HEK293 (cell line): Measurements from ENCODE around the gene ITPR2.
"Not testable (repeated sequence)": the region's sequence is repeated elsewhere in the genome, so short reads cannot be mapped to it uniquely, and the experiment has no call there.

ENCODE experiments used
- CTCF ChIA-PET: fragments of 350-600 bp; formaldehyde crosslinking; extraction: SDS; loops from one replicate; lab custom pipeline; 2021; ENCODE audit warnings: antibody characterized with exemption; lab: Yijun Ruan, JAX
- POLR2A ChIA-PET: fragments of 300-600 bp; formaldehyde crosslinking; extraction: SDS; loops from one replicate; lab custom pipeline; 2020; ENCODE audit warnings: antibody characterized with exemption, inconsistent platforms; lab: Yijun Ruan, JAX
- H3K27ac ChIP-seq: fragments of 200-500 bp; sonication (Bioruptor generic); 2 replicates; pipeline ENCODE4 v1.5.1; 2014; ENCODE audit warnings: low read depth, low read length, control low read depth, inconsistent platforms; ENCODE audit errors: extremely low read depth
- H3K36me3 ChIP-seq, 2 experiments: fragments of 200-500 bp in 1 of 2; sonication (Bioruptor generic) in 1 of 2; 1 replicate in 1 of 2; 2 replicates in 1 of 2; pipeline ENCODE4 v1.5.1; 2014 to 2017; ENCODE audit warnings: inconsistent platforms in 2 of 2, low read length in 2 of 2; ENCODE audit not compliant: control insufficient read depth in 2 of 2, insufficient read depth in 1 of 2
- H3K4me1 ChIP-seq: fragments of 200-500 bp; sonication (Bioruptor generic); 2 replicates; pipeline ENCODE4 v1.5.1; 2014; ENCODE audit warnings: mild to moderate bottlenecking, low read length, inconsistent platforms; ENCODE audit not compliant: control insufficient read depth, insufficient read depth
- H3K4me3 ChIP-seq: 2 replicates; pipeline ENCODE4 v1.5.1; 2011; ENCODE audit warnings: low read depth, mild to moderate bottlenecking, control low read depth, low read length, moderate library complexity
- H3K9me3 ChIP-seq: fragments of 200-500 bp; sonication (Bioruptor generic); 2 replicates; pipeline ENCODE4 v1.5.1; 2014; ENCODE audit warnings: low read depth, low read length, inconsistent platforms; ENCODE audit not compliant: control insufficient read depth, insufficient read depth
- KLF8 ChIP-seq: fragments of 450-650 bp; formaldehyde crosslinking; IDR thresholded peaks from 2 replicates; pipeline ENCODE4 v1.5.1; 2016; ENCODE audit warnings: missing biosample characterization, missing genetic modification characterization
- PRDM10 ChIP-seq: fragments of 450-650 bp; formaldehyde crosslinking; IDR thresholded peaks from 2 replicates; pipeline ENCODE4 v1.5.1; 2016; ENCODE audit warnings: missing biosample characterization, missing genetic modification characterization
- SETDB1 ChIP-seq: IDR thresholded peaks from one replicate; pipeline ENCODE4 v1.6.1; 2017; ENCODE audit warnings: mild to moderate bottlenecking, low read length, moderate library complexity, mixed read lengths; ENCODE audit not compliant: insufficient read length
- WT1 ChIP-seq: fragments of 450-650 bp; formaldehyde crosslinking; IDR thresholded peaks from 2 replicates; pipeline ENCODE4 v1.5.1; 2016; ENCODE audit warnings: missing biosample characterization, missing genetic modification characterization
- ZBTB10 ChIP-seq: fragments of 450-650 bp; formaldehyde crosslinking; IDR thresholded peaks from 2 replicates; pipeline ENCODE4 v1.5.1; 2016; ENCODE audit warnings: missing biosample characterization, missing genetic modification characterization
- ZBTB11 ChIP-seq: fragments of 450-650 bp; formaldehyde crosslinking; conservative IDR thresholded peaks from 2 replicates; pipeline ENCODE4 v1.5.1; 2016; ENCODE audit warnings: low read depth, missing biosample characterization, missing genetic modification characterization
- ZBTB20 ChIP-seq: fragments of 450-650 bp; formaldehyde crosslinking; IDR thresholded peaks from 2 replicates; pipeline ENCODE4 v1.5.1; 2016; ENCODE audit warnings: missing biosample characterization, missing genetic modification characterization
- ZIC2 ChIP-seq: fragments of 450-650 bp; formaldehyde crosslinking; IDR thresholded peaks from 2 replicates; pipeline ENCODE4 v1.5.1; 2016; ENCODE audit warnings: missing biosample characterization, missing genetic modification characterization
- ZNF112 ChIP-seq: fragments of 450-650 bp; formaldehyde crosslinking; IDR thresholded peaks from 2 replicates; pipeline ENCODE4 v1.5.0; 2017; ENCODE audit warnings: missing biosample characterization, missing genetic modification characterization
- ZNF140 ChIP-seq: fragments of 450-650 bp; formaldehyde crosslinking; IDR thresholded peaks from 2 replicates; pipeline ENCODE4 v1.5.1; 2016; ENCODE audit warnings: missing biosample characterization, missing genetic modification characterization
- ZNF248 ChIP-seq: fragments of 450-650 bp; formaldehyde crosslinking; IDR thresholded peaks from 2 replicates; pipeline ENCODE4 v1.5.1; 2017; ENCODE audit warnings: missing biosample characterization, missing genetic modification characterization
- ZNF26 ChIP-seq: fragments of 450-650 bp; formaldehyde crosslinking; IDR thresholded peaks from 2 replicates; pipeline ENCODE4 v1.5.1; 2016; ENCODE audit warnings: missing biosample characterization, missing genetic modification characterization
- ZNF488 ChIP-seq: fragments of 450-650 bp; formaldehyde crosslinking; IDR thresholded peaks from 2 replicates; pipeline ENCODE4 v1.5.1; 2016; ENCODE audit warnings: missing biosample characterization, missing genetic modification characterization
- ZNF513 ChIP-seq: fragments of 450-650 bp; IDR thresholded peaks from 2 replicates; pipeline ENCODE4 v1.5.1; 2018; ENCODE audit warnings: missing biosample characterization, missing genetic modification characterization
- ZNF549 ChIP-seq: fragments of 450-650 bp; IDR thresholded peaks from 2 replicates; pipeline ENCODE4 v1.5.1; 2018; ENCODE audit warnings: missing biosample characterization, missing genetic modification characterization, mild to moderate bottlenecking, inconsistent platforms, moderate library complexity
- ZNF555 ChIP-seq: fragments of 450-650 bp; formaldehyde crosslinking; conservative IDR thresholded peaks from 2 replicates; pipeline ENCODE4 v1.5.1; 2017; ENCODE audit warnings: missing biosample characterization, mild to moderate bottlenecking, missing genetic modification characterization, inconsistent platforms
- ZNF626 ChIP-seq: fragments of 450-650 bp; sonication (Bioruptor Pico); formaldehyde crosslinking; IDR thresholded peaks from 2 replicates; pipeline ENCODE4 v1.5.1; 2018; ENCODE audit warnings: missing biosample characterization, missing genetic modification characterization, inconsistent platforms

Gene ITPR2

GRCh38 chr12:26755362-26755761 is 77.6 kb downstream of the ITPR2 start:
- POLR2A ChIA-PET, H3K27ac ChIP-seq: not testable (repeated sequence)
- CTCF ChIA-PET, result interaction anchor here (0.7 kb wide), 1 partner anchor 740 kb away, joined by 3 read pairs; no protein-coding TSS in a partner anchor

GRCh38 chr12:26754148-26754547 is 78.8 kb downstream of the ITPR2 start:
- no peaks in the 10 kb centered on the region for H3K36me3 ChIP-seq
- peaks cover 4% of the 10 kb centered on the region; the same call in 1 of the 2 replicates for H3K4me1 ChIP-seq
- H3K9me3 ChIP-seq, result no peaks in the 10 kb centered on the region
- no peak for TF ChIP-seq ZBTB10
- TF ChIP-seq ZNF626 (tag by site-specific recombination), result no peak
- no peak for TF ChIP-seq ZBTB11 (tag by site-specific recombination)
- no peak for TF ChIP-seq ZNF513 (tag by site-specific recombination)
- TF ChIP-seq ZNF140, result no peak
- TF ChIP-seq ZNF248 (tag by site-specific recombination), result no peak
- TF ChIP-seq, all 188 proteins: peak for 0
- no peak overlapping the region for H3K27ac ChIP-seq
- ChIA-PET CTCF (interaction anchor here (0.9 to 1.0 kb wide), 2 partner anchors 14 to 131 kb away, joined by 3 read pairs; no protein-coding TSS in a partner anchor), POLR2A (no interaction called here)
- no peak overlapping the region for H3K4me3 ChIP-seq

More at GRCh38 chr12:26755362-26755761, 77.6 kb downstream of the ITPR2 start:
- not testable (repeated sequence) for H3K4me3 ChIP-seq, H3K9me3 ChIP-seq, H3K36me3 ChIP-seq
- 0 out of 2 replicates have a peak, but pooled peaks have one; percentile 6 for TF ChIP-seq ZNF555 (tag by site-specific recombination)
- 0 out of 2 replicates have a peak, but pooled peaks have one; percentile 44 for TF ChIP-seq ZNF26 (tag by site-specific recombination)
- 0 out of 2 replicates have a peak, but pooled peaks have one; percentile 33 for TF ChIP-seq ZNF549
- TF ChIP-seq SETDB1, result peak; percentile 97
- TF ChIP-seq ZNF626 (tag by site-specific recombination), result peak; percentile 56; the same call in 1 of the 2 replicates
- TF ChIP-seq, all 188 proteins: peak for 5; not testable (repeated sequence) for 183
- H3K4me1 ChIP-seq, result not testable (repeated sequence)

- ChIA-PET POLR2A (no interaction called here), CTCF (no interaction called here)
- H3K4me3 ChIP-seq, result no peak overlapping the region
- H3K36me3 ChIP-seq, result no peaks in the 10 kb centered on the region
- no peak overlapping the region for H3K27ac ChIP-seq
- H3K4me1 ChIP-seq, result peaks cover 8% of the 10 kb centered on the region; the same call in 1 of the 2 replicates
- no peaks in the 10 kb centered on the region for H3K9me3 ChIP-seq
- TF ChIP-seq ZNF112, result no peak
- no peak for TF ChIP-seq ZIC2 (tag by site-specific recombination)
- TF ChIP-seq ZNF488 (tag by site-specific recombination), result no peak
- TF ChIP-seq PRDM10 (tag by site-specific recombination), result no peak
- no peak for TF ChIP-seq KLF8 (tag by site-specific recombination)
- TF ChIP-seq WT1, result no peak
- no peak for TF ChIP-seq ZBTB20 (tag by site-specific recombination)
Measured at GRCh38 chr12:26751179-26751578, 81.8 kb downstream of the ITPR2 start.
